A673 (cell line): Measurements from ENCODE around the gene UBE2J1.

ENCODE experiments used
- CTCF ChIP-seq: fragments of 300-800, 200-600 bp; sonication (generic); conservative IDR thresholded peaks from 2 replicates; pipeline ENCODE4 v1.5.1; 2017; ENCODE audit warnings: low read depth, mild to moderate bottlenecking, antibody characterized with exemption, low read length, moderate library complexity, mixed read lengths
- EZH2 ChIP-seq: fragments of 200-600 bp; sonication (generic); IDR thresholded peaks from 2 replicates; pipeline ENCODE4 v1.6.1; 2017; ENCODE audit warnings: borderline replicate concordance, low read depth, mild to moderate bottlenecking, mixed read lengths, antibody characterized with exemption, low read length; ENCODE audit not compliant: poor library complexity, severe bottlenecking

- no peak for TF ChIP-seq CTCF
- no peak for TF ChIP-seq EZH2
Observed at GRCh38 chr6:89398762-89399525, 46.4 kb upstream of the UBE2J1 start.
